ENCODE data around the gene TRIO. TPM values are rescaled to one million over a fixed set of nuclear protein-coding genes. Genes with fewer than 3 reads are reported as not detected.

TRIO gene
- total RNA-seq, 5 donors from 2014 or later (not counting 1 experiment from before 2014, with no cell fraction given) = 6.2 to 31.1 (median 11.8) TPM

DNA sequence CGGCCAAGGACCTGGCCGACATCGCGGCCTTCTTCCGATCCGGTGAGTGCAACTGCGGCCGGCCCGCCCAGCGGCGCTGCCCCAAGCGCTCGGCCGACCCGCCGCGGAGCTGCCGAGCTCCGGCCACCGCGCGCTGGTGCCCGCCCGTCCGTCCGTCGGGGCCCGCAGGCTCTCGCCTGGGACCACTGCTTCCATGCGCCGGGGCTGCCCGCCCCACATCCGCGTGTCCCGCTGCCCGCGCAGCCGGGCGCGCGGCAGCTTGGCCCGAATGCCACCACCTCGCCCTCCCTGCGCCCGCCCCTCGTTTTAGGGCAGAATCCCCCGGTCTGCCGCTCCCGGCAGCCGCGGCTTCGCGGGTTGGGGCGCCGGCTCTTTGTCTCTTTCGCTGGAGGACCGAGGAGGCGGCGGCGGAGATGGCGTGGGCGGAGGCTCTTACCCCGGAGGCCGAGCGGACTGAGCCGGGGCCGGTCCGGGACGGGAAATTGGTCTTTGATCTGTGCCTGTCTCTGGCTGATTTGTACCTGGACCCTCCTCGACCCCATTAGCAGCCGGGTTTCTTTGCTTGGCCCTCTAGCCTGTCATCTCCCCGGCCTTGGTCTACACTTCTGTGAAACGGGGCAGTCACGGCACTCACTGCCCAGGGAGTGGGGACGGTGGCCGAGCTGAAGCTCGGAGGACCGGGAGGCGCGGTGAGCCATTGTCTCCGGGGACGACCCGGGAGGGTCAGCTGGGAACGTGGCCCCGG is 871 bp downstream of the TRIO start:
- no peak overlapping the region for H3K27ac ChIP-seq (ENCODE audit: low read length)
- ChIA-PET CTCF (no interaction called here), POLR2A (interaction anchor here in 1 of 2 donors (0.7 kb wide), 1 partner anchor 35 kb away, joined by 3 read pairs; no protein-coding TSS in a partner anchor)
- Mint-ChIP-seq H3K36me3 (no peaks in the 10 kb centered on the region), H3K4me1 (peaks cover 8 to 22% (median 21%) of the 10 kb centered on the region in 3 donors), H3K27me3 (peaks cover 15 to 60% of the 10 kb centered on the region in 2 donors), H3K27ac (peak overlapping the region in 1 of 2 donors; percentile 46), H3K4me3 (peak overlapping the region; percentile 78 to 87 (median 82)), H3K9me3 (no peaks in the 10 kb centered on the region)
- H3K4me1 ChIP-seq (ENCODE audit: control insufficient read depth in 1 of 2, extremely low read depth in 1 of 2, insufficient read depth in 2 of 2, low read length in 2 of 2) = peaks cover 7 to 19% of the 10 kb centered on the region in 2 experiments
- 2% methylated on average over 85 of the region's 85 CpGs for WGBS (ENCODE audit: insufficient coverage)
- no peaks in the 10 kb centered on the region for H3K36me3 ChIP-seq (ENCODE audit: control insufficient read depth in 2 of 2, extremely low read depth in 1 of 2, insufficient read depth in 1 of 2, low read length in 1 of 2)
- peak in 22 of 35 experiments; percentile 1 to 36 (median 12) for DNase-seq
- H3K4me3 ChIP-seq (ENCODE audit: control insufficient read depth in 1 of 2, extremely low read depth in 1 of 2, low read length in 1 of 2) = peak overlapping the region; percentile 49 to 87
- ATAC-seq (replicated peaks in 1 of 4) = peak in 1 of 4 experiments; percentile 10
- H3K9me3 ChIP-seq = no peaks in the 10 kb centered on the region
- H3K27me3 ChIP-seq (replicated peaks in 1 of 2; ENCODE audit: control insufficient read depth in 2 of 2, extremely low read depth in 1 of 2, insufficient read depth in 2 of 2, low read length in 1 of 2) = peaks cover 0 to 32% of the 10 kb centered on the region in 2 experiments

DNA sequence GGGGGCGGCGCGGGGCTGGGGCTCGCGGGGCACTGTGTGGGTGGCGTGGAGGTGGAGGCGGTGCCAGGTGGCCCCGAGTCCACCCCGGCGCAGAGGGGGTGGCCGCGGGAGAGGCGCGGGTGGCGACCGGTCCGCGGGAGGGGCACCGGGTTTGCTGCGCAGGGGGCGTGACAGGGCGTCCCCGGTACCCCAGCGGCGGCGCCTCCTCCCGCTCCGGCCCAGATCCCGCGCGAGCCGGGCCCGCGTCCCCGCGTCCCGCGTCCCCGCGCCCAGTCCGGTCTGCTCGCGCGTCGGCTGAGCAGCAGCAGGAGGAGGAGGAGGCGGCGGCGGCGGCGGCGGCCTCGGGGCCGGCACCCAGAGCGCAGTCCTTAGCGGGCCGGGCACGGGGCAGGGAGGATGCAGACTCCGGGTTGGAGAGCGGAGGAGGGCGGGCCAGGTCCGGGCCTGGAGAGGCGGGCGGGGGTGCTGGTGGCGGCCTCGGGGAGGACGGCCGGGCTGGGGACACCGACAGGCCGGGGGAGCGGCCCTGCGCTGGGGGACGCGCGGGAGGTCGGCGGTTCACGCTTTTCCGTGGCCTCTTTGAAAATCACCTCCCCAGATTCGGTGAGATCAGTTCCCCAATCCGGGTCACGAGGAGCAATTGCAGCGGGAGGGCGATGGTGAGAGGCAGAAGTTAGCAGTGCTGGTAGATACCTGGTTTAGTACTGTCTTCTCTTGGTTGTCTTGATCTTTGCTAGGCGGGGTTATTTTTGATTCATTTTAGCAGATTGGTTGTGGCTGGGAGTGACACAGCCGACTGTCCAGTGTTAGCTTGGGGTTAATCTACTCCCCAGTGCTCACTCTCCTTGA is 1.7 kb downstream of the TRIO start:
- ATAC-seq (replicated peaks in 1 of 4) (peak; percentile 31 to 79 (median 35)), DNase-seq (peak in 33 of 35 experiments; percentile 5 to 63 (median 32))
- Mint-ChIP-seq H3K27ac (no peak overlapping the region), H3K9me3 (no peaks in the 10 kb centered on the region), H3K36me3 (no peaks in the 10 kb centered on the region), H3K4me3 (peak overlapping the region; percentile 78 to 87 (median 85)), H3K27me3 (peaks cover 17 to 60% of the 10 kb centered on the region in 2 donors), H3K4me1 (peaks cover 8 to 25% (median 22%) of the 10 kb centered on the region in 3 donors)
- H3K27ac ChIP-seq (ENCODE audit: low read length) = no peak overlapping the region
- 2% methylated on average over 68 of the region's 85 CpGs for WGBS (ENCODE audit: insufficient coverage)
- no peaks in the 10 kb centered on the region for H3K9me3 ChIP-seq
- POLR2A ChIA-PET = interaction anchor here in 1 of 2 donors (0.6 kb wide), 1 partner anchor 8 kb away, joined by 4 read pairs; no protein-coding TSS in a partner anchor
- CTCF ChIA-PET = interaction anchor here in 1 of 2 donors (0.6 kb wide), 2 partner anchors 125 to 635 kb away, joined by 3 read pairs; no protein-coding TSS in a partner anchor
- H3K27me3 ChIP-seq (replicated peaks in 1 of 2; ENCODE audit: control insufficient read depth in 2 of 2, extremely low read depth in 1 of 2, insufficient read depth in 2 of 2, low read length in 1 of 2) = peaks cover 0 to 33% of the 10 kb centered on the region in 2 experiments
- H3K4me1 ChIP-seq (ENCODE audit: control insufficient read depth in 1 of 2, extremely low read depth in 1 of 2, insufficient read depth in 2 of 2, low read length in 2 of 2) = peaks cover 7 to 19% of the 10 kb centered on the region in 2 experiments
- no peaks in the 10 kb centered on the region for H3K36me3 ChIP-seq (ENCODE audit: control insufficient read depth in 2 of 2, extremely low read depth in 1 of 2, insufficient read depth in 1 of 2, low read length in 1 of 2)
- H3K4me3 ChIP-seq (ENCODE audit: control insufficient read depth in 1 of 2, extremely low read depth in 1 of 2, low read length in 1 of 2) = peak overlapping the region; percentile 49 to 87

DNA sequence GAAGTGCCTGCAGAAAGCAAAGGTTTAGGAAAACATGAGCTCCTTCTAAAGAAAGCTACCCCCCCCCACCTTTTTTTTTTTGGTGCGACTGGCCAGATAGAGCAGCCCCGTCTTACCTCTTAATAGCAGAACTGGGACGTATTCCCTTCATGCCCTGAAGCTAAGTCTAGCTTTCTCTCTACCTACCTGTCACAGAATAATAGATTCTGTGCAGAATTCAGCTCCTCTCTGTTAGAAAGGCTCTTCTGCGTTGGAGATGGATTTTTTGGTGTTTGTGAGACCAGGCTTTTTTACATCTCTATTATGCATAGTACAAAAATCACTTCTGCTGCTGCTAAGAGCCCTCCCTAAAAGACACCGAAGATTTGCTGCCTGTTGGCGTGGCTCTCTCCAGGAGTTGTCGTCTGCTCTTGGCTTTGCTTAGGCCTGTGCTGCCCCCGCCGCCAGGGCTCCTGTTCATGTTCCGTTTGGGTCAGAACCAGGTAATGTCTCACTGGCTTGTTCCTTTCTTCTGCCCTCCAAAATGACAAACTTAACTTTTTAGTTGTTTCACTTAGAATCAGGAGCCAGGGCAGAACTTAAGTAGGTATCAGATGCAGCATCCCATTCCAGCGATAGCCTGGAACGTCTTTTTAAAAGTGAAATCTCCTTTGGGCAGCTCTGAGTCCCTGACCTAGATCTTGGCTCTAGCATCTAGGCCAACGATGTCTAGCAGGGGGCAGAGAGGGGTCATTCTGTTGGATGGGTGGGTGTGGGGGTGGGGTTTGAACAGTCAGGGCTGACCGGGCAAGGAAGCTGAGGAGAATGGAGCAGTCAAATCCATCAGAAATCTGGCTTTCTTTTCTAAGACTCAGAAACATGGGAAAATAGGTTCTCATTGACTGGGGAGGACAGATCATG is 2.5 kb downstream of the TRIO start:
- H3K27me3 Mint-ChIP-seq = peaks cover 17 to 58% of the 10 kb centered on the region in 2 donors
- Histone ChIP-seq H3K36me3 (ENCODE audit: control insufficient read depth in 2 of 2, extremely low read depth in 1 of 2, insufficient read depth in 1 of 2, low read length in 1 of 2) (no peaks in the 10 kb centered on the region), H3K4me1 (ENCODE audit: control insufficient read depth in 1 of 2, extremely low read depth in 1 of 2, insufficient read depth in 2 of 2, low read length in 2 of 2) (peaks cover 7 to 19% of the 10 kb centered on the region in 2 experiments), H3K4me3 (ENCODE audit: control insufficient read depth in 1 of 2, extremely low read depth in 1 of 2, low read length in 1 of 2) (peak overlapping the region; percentile 24 to 51), H3K27me3 (replicated peaks in 1 of 2; ENCODE audit: control insufficient read depth in 2 of 2, extremely low read depth in 1 of 2, insufficient read depth in 2 of 2, low read length in 1 of 2) (peaks cover 0 to 28% of the 10 kb centered on the region in 2 experiments), H3K27ac (ENCODE audit: low read length) (no peak overlapping the region), H3K9me3 (no peaks in the 10 kb centered on the region)
- 88% methylated on average over 11 of the region's 14 CpGs for WGBS (ENCODE audit: insufficient coverage)
- H3K9me3 Mint-ChIP-seq = no peaks in the 10 kb centered on the region
- peak overlapping the region; percentile 73 to 87 (median 85) for H3K4me3 Mint-ChIP-seq
- no peaks in the 10 kb centered on the region for H3K36me3 Mint-ChIP-seq
- CTCF ChIA-PET = interaction anchor here in 1 of 2 donors (0.5 to 0.6 kb wide), 3 partner anchors 14 to 634 kb away, joined by 3 to 4 read pairs (median 3); no protein-coding TSS in a partner anchor
- DNase-seq = no peak
- H3K4me1 Mint-ChIP-seq = peaks cover 8 to 25% (median 22%) of the 10 kb centered on the region in 3 donors
- POLR2A ChIA-PET = interaction anchor here in 1 of 2 donors (0.6 kb wide), 1 partner anchor 9 kb away, joined by 4 read pairs; no protein-coding TSS in a partner anchor
- no peak overlapping the region for H3K27ac Mint-ChIP-seq
- no peak for ATAC-seq (replicated peaks in 1 of 4)

DNA sequence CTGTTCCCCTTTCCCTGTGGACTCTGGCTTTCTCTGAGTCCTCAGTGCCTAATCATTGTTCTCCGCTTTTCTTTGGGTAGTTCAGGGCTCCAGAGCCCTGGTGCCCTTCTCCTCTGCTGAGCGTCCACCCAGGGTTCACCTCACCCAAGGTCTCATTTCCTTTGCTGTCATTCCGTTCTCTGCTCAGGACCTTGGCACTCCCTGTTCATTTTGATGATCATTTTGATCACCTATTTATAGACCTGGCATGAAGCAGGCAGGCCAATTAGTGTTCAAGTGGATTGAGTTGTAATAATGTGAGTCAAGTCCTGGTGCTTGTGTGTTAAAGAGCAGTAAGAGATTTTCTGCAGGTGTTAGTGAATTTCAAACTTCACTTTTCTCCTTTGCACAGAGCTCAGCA is 3.6 kb downstream of the TRIO start:
- no peak overlapping the region for H3K27ac ChIP-seq (ENCODE audit: low read length)
- ATAC-seq (replicated peaks in 1 of 4) = no peak
- no peaks in the 10 kb centered on the region for H3K9me3 ChIP-seq
- Mint-ChIP-seq H3K27ac (no peak overlapping the region), H3K9me3 (no peaks in the 10 kb centered on the region), H3K4me3 (no peak overlapping the region), H3K4me1 (peaks cover 8 to 25% (median 22%) of the 10 kb centered on the region in 3 donors), H3K36me3 (no peaks in the 10 kb centered on the region), H3K27me3 (peaks cover 13 to 54% of the 10 kb centered on the region in 2 donors)
- ChIA-PET CTCF (interaction anchor here in 1 of 2 donors (0.5 to 0.6 kb wide), 2 partner anchors 13 to 502 kb away, joined by 3 to 4 read pairs; no protein-coding TSS in a partner anchor), POLR2A (no interaction called here)
- peaks cover 7 to 19% of the 10 kb centered on the region in 2 experiments for H3K4me1 ChIP-seq (ENCODE audit: control insufficient read depth in 1 of 2, extremely low read depth in 1 of 2, insufficient read depth in 2 of 2, low read length in 2 of 2)
- H3K27me3 ChIP-seq (replicated peaks in 1 of 2; ENCODE audit: control insufficient read depth in 2 of 2, extremely low read depth in 1 of 2, insufficient read depth in 2 of 2, low read length in 1 of 2) = peaks cover 0 to 28% of the 10 kb centered on the region in 2 experiments
- WGBS (ENCODE audit: insufficient coverage) = 100% methylated on average over 2 of the region's 3 CpGs
- no peak overlapping the region for H3K4me3 ChIP-seq (ENCODE audit: control insufficient read depth in 1 of 2, extremely low read depth in 1 of 2, low read length in 1 of 2)
- no peak for DNase-seq
- H3K36me3 ChIP-seq (ENCODE audit: control insufficient read depth in 2 of 2, extremely low read depth in 1 of 2, insufficient read depth in 1 of 2, low read length in 1 of 2) = no peaks in the 10 kb centered on the region

DNA sequence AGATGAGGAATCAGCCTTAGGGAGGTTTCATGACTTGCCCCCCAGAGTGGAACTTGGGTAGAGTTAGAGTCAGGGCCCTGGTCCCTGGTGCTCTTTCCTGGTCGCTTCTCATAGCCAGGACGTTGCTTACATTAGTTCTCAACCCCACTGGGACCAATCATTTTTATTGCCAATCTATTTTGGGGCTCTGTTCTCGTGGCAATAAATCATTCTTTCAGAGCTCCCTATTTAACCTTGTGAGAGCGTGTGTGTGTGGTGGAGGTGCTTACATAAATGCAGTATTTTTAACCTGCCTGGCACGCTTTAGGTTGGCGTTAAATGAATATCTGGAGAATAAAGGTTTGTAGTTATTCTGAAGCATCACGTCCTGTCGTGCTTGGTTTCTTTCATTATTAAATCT is 4.1 kb downstream of the TRIO start:
- Histone ChIP-seq H3K36me3 (ENCODE audit: control insufficient read depth in 2 of 2, extremely low read depth in 1 of 2, insufficient read depth in 1 of 2, low read length in 1 of 2) (no peaks in the 10 kb centered on the region), H3K9me3 (no peaks in the 10 kb centered on the region), H3K4me3 (ENCODE audit: control insufficient read depth in 1 of 2, extremely low read depth in 1 of 2, low read length in 1 of 2) (no peak overlapping the region), H3K4me1 (ENCODE audit: control insufficient read depth in 1 of 2, extremely low read depth in 1 of 2, insufficient read depth in 2 of 2, low read length in 2 of 2) (peaks cover 5 to 16% of the 10 kb centered on the region in 2 experiments), H3K27me3 (replicated peaks in 1 of 2; ENCODE audit: control insufficient read depth in 2 of 2, extremely low read depth in 1 of 2, insufficient read depth in 2 of 2, low read length in 1 of 2) (peaks cover 0 to 28% of the 10 kb centered on the region in 2 experiments), H3K27ac (ENCODE audit: low read length) (no peak overlapping the region)
- POLR2A ChIA-PET = no interaction called here
- no peak for ATAC-seq (replicated peaks in 1 of 4)
- H3K36me3 Mint-ChIP-seq = no peaks in the 10 kb centered on the region
- H3K4me1 Mint-ChIP-seq = peaks cover 8 to 21% (median 17%) of the 10 kb centered on the region in 3 donors
- 67% methylated on average over 1 of the region's 8 CpGs for WGBS (ENCODE audit: insufficient coverage)
- DNase-seq = no peak
- CTCF ChIA-PET = interaction anchor here in 1 of 2 donors (0.6 kb wide), 1 partner anchor 501 kb away, joined by 3 read pairs; no protein-coding TSS in a partner anchor
- H3K4me3 Mint-ChIP-seq = no peak overlapping the region
- no peak overlapping the region for H3K27ac Mint-ChIP-seq
- no peaks in the 10 kb centered on the region for H3K9me3 Mint-ChIP-seq
- peaks cover 13 to 50% of the 10 kb centered on the region in 2 donors for H3K27me3 Mint-ChIP-seq

All from T-cell (primary cell).